Thyroid gland (tissue), 4 donors: Measurements from ENCODE around the gene ANG. TPM values are rescaled to one million over a fixed set of nuclear protein-coding genes. Genes with fewer than 3 reads are reported as not detected.
"Not testable (repeated sequence)": the region's sequence is repeated elsewhere in the genome, so short reads cannot be mapped to it uniquely, and the experiment has no call there.

Experiments
- DNase-seq, 2 donors: peaks; one replicate each; pipeline ENCODE4 v3.0.0-alpha.2; 2019
- H3K27ac ChIP-seq, 3 donors: fragments of 200-600 bp; sonication (generic); 1 replicate in 2 of 3; 2 replicates in 1 of 3; pipeline ENCODE4 v1.5.1; 2016 to 2019; ENCODE audit warnings: mild to moderate bottlenecking in 1 of 3, moderate library complexity in 1 of 3
- H3K27me3 ChIP-seq: fragments of 200-600 bp; sonication (generic); one replicate; pipeline ENCODE4 v1.5.1; 2019
- H3K36me3 ChIP-seq, 2 donors: fragments of 200-600 bp; sonication (generic); one replicate each; pipeline ENCODE4 v1.5.1; 2016 to 2019
- H3K4me1 ChIP-seq, 2 donors: fragments of 200-600 bp; sonication (generic); one replicate each; pipeline ENCODE4 v1.5.1; 2017 to 2019
- H3K4me3 ChIP-seq, 3 donors: fragments of 200-600 bp; sonication (generic); replicated peaks in 1 of 3; 1 replicate in 2 of 3; 2 replicates in 1 of 3; pipeline ENCODE4 v1.5.1; 2016; ENCODE audit warnings: mild to moderate bottlenecking in 1 of 3
- H3K9me3 ChIP-seq: fragments of 200-600 bp; sonication (generic); one replicate; pipeline ENCODE4 v1.5.1; 2017
- POLR2A ChIP-seq, 2 donors: fragments of 450-650 bp; IDR thresholded peaks; one replicate each; pipeline ENCODE4 v1.6.1; 2017; ENCODE audit warnings: antibody characterized with exemption in 2 of 2, mild to moderate bottlenecking in 2 of 2, moderate library complexity in 1 of 2
- WGBS, 2 donors: methylation state at CpG; one replicate each; pipeline ENCODE4 v1.1.5; 2017; 5-methylcytosine and 5-hydroxymethylcytosine counted together
- intact Hi-C: fragments of 100-400 bp; cut with DNase I; formaldehyde crosslinking; loops from one replicate; pipeline ENCODE4 v1.15.1; 2023
- total RNA-seq, 4 donors: library from RNA; depleted of rRNA; stranded (reverse); fragments of >200 nt; gene quantifications; one replicate each; pipeline ENCODE4 v1.2.3, GENCODE V29; 2016
- TF ChIP-seq, protein P1 (sequence below), 6 experiments: fragments of 200-600 bp in 3 of 6; fragments of 450-650 bp in 3 of 6; sonication (generic) in 3 of 6; IDR thresholded peaks; one replicate each; pipeline ENCODE4 v1.5.1; 2016 to 2019; ENCODE audit warnings: antibody characterized with exemption in 6 of 6, mild to moderate bottlenecking in 2 of 6, inconsistent platforms in 1 of 6, moderate library complexity in 1 of 6

The ANG gene
- total RNA-seq, 4 donors from 2014 or later: 2.8 to 17.6 (median 5.8) TPM

GRCh38 chr14:20662968-20663732 is 25.4 kb upstream of the ANG start:
- 4% methylated on average over 30 to 31 of the region's 31 CpGs for WGBS, 2 donors
- no peak overlapping the region for H3K4me3 ChIP-seq
- peak; percentile 34 to 45 for DNase-seq
- peaks cover 0 to 7% of the 10 kb centered on the region in 2 donors for H3K4me1 ChIP-seq
- H3K27ac ChIP-seq: no peak overlapping the region
- TF ChIP-seq, protein P1, sequence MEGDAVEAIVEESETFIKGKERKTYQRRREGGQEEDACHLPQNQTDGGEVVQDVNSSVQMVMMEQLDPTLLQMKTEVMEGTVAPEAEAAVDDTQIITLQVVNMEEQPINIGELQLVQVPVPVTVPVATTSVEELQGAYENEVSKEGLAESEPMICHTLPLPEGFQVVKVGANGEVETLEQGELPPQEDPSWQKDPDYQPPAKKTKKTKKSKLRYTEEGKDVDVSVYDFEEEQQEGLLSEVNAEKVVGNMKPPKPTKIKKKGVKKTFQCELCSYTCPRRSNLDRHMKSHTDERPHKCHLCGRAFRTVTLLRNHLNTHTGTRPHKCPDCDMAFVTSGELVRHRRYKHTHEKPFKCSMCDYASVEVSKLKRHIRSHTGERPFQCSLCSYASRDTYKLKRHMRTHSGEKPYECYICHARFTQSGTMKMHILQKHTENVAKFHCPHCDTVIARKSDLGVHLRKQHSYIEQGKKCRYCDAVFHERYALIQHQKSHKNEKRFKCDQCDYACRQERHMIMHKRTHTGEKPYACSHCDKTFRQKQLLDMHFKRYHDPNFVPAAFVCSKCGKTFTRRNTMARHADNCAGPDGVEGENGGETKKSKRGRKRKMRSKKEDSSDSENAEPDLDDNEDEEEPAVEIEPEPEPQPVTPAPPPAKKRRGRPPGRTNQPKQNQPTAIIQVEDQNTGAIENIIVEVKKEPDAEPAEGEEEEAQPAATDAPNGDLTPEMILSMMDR (IDR thresholded peaks at IDR 0.05): peak in 4 of 6 experiments; percentile 11 to 38 (median 23)
- no peak for TF ChIP-seq POLR2A (IDR thresholded peaks at IDR 0.05)
- intact Hi-C loops: no loop called here
- H3K36me3 ChIP-seq: no peaks in the 10 kb centered on the region
- H3K27me3 ChIP-seq: peaks cover 21% of the 10 kb centered on the region
- H3K9me3 ChIP-seq: no peaks in the 10 kb centered on the region

DNA sequence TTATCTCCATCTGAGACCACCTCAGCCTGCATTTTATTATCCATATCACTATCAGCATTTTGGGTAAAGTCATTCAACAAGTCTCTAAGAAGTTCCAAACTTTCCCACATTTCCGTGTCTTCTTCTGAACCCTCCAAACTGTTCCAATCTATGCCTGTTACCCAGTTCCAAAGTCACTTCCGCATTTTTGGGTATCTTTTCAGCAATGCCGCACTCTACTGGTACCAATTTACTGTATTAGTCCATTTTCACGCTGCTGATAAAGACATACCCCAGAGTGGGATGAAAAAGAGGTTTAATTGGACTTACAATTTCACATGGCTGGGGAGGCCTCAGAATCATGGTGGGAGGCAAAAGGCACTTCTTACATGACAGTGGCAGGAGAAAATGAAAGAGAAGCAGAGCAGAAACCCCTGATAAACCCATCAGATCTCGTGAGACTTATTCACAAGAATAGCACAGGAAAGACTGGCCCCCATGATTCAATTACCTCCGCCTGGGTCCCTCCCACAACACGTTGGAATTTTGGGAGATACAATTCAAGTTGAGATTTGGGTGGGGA is 22.1 kb upstream of the ANG start:
- H3K4me3 ChIP-seq, DNase-seq, H3K27ac ChIP-seq, intact Hi-C loops, H3K4me1 ChIP-seq, H3K27me3 ChIP-seq, H3K36me3 ChIP-seq, H3K9me3 ChIP-seq: not testable (repeated sequence)
- WGBS, 2 donors: 83% methylated on average over 7 of the region's 7 CpGs

DNA sequence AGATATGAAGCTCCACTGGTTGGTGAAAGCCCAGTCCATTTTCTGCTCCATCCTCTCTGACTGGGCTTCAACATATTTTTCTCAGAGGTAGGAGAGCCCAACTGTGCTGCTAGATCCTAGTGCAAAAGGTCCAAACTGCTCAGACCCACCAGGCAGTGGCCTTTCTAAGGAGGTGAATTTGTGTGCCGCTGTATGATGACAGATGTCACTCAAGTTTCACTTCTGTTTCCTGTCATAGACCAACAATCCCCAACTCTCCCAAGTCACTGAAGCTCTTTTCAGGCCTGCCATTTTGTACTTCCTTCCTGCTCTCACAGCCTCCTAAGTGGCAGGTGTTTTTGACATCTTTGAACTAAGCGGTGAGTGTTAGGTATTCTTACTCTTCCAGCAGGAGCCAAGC is 20.6 kb upstream of the ANG start:
- intact Hi-C loops: no loop called here
- H3K27me3 ChIP-seq: peaks cover 4% of the 10 kb centered on the region
- H3K36me3 ChIP-seq: no peaks in the 10 kb centered on the region
- H3K9me3 ChIP-seq: no peaks in the 10 kb centered on the region
- DNase-seq: no peak
- TF ChIP-seq POLR2A (IDR thresholded peaks at IDR 0.05): no peak
- TF ChIP-seq, protein P1 (IDR thresholded peaks at IDR 0.05): no peak
- 71 to 76% methylated on average over 2 of the region's 2 CpGs for WGBS, 2 donors
- H3K4me3 ChIP-seq: no peak overlapping the region
- no peak overlapping the region for H3K27ac ChIP-seq
- H3K4me1 ChIP-seq: peaks cover 0 to 5% of the 10 kb centered on the region in 2 donors

GRCh38 chr14:20668969-20669368 is 19.6 kb upstream of the ANG start:
- no peaks in the 10 kb centered on the region for H3K9me3 ChIP-seq
- WGBS, 2 donors: 77 to 88% methylated on average over 2 of the region's 2 CpGs
- H3K4me1 ChIP-seq: no peaks in the 10 kb centered on the region
- DNase-seq: no peak
- intact Hi-C loops: no loop called here
- H3K4me3 ChIP-seq: no peak overlapping the region
- H3K27ac ChIP-seq: no peak overlapping the region
- H3K36me3 ChIP-seq: no peaks in the 10 kb centered on the region
- no peaks in the 10 kb centered on the region for H3K27me3 ChIP-seq
- TF ChIP-seq, protein P1 (IDR thresholded peaks at IDR 0.05): no peak
- TF ChIP-seq POLR2A (IDR thresholded peaks at IDR 0.05): no peak

GRCh38 chr14:20671597-20672283 is 16.8 kb upstream of the ANG start:
- H3K9me3 ChIP-seq: no peaks in the 10 kb centered on the region
- 66 to 84% methylated on average over 4 of the region's 4 CpGs for WGBS, 2 donors
- TF ChIP-seq POLR2A (IDR thresholded peaks at IDR 0.05): no peak
- TF ChIP-seq, protein P1 (IDR thresholded peaks at IDR 0.05): no peak
- H3K4me1 ChIP-seq: no peaks in the 10 kb centered on the region
- DNase-seq: no peak
- intact Hi-C loops: no loop called here
- H3K27ac ChIP-seq: no peak overlapping the region
- no peaks in the 10 kb centered on the region for H3K27me3 ChIP-seq
- H3K36me3 ChIP-seq: no peaks in the 10 kb centered on the region
- H3K4me3 ChIP-seq: no peak overlapping the region
